ENCODE results near the gene LSG1.

Gene LSG1

GRCh38 chr3:194688200-194688740 lies 16.3 kb upstream of the LSG1 start:
- no peak for DNase-seq (ENCODE audit: low read depth)
- H3K4me3 ChIP-seq (ENCODE audit: low read depth, low read length), result peak overlapping the region; percentile 74

- H3K4me3 ChIP-seq (ENCODE audit: low read depth, low read length), result peak overlapping the region; percentile 74
- DNase-seq (ENCODE audit: low read depth), result no peak
These were observed 15.7 kb upstream of the LSG1 start for GRCh38 chr3:194687638-194688199.

GRCh38 chr3:194686816-194687637 lies 15.0 kb upstream of the LSG1 start:
- H3K4me3 ChIP-seq (ENCODE audit: low read depth, low read length), result peak overlapping the region; percentile 74
- no peak for DNase-seq (ENCODE audit: low read depth)

GRCh38 chr3:194686414-194686815 lies 14.4 kb upstream of the LSG1 start:
- H3K4me3 ChIP-seq (ENCODE audit: low read depth, low read length), result peak overlapping the region; percentile 74
- no peak for DNase-seq (ENCODE audit: low read depth)

- peak within 1 kb of the TSS; percentile 74 for H3K4me3 ChIP-seq (ENCODE audit: low read depth, low read length)
- peak; percentile 87 for DNase-seq (ENCODE audit: low read depth)
These were observed 13.9 kb upstream of the LSG1 start, which contains the start of gene FAM43A for GRCh38 chr3:194685718-194686413. Gene FAM43A, plus strand, starts transcription at chr3:194685883. Its CDS starts 944 bp downstream, at chr3:194686827.

- H3K4me3 ChIP-seq (ENCODE audit: low read depth, low read length), result peak overlapping the region; percentile 74
These were observed 13.2 kb upstream of the LSG1 start for GRCh38 chr3:194685065-194685717.

GRCh38 chr3:194683380-194683779 lies 11.4 kb upstream of the LSG1 start:
- H3K4me3 ChIP-seq (ENCODE audit: low read depth, low read length), result no peak overlapping the region
- DNase-seq (ENCODE audit: low read depth), result no peak

More at GRCh38 chr3:194685065-194685717, 13.2 kb upstream of the LSG1 start:
- DNase-seq (ENCODE audit: low read depth), result no peak

GRCh38 chr3:194682694-194683310 lies 10.8 kb upstream of the LSG1 start:
- no peak overlapping the region for H3K4me3 ChIP-seq (ENCODE audit: low read depth, low read length)
- DNase-seq (ENCODE audit: low read depth), result peak; percentile 67

GRCh38 chr3:194682189-194682693 lies 10.2 kb upstream of the LSG1 start:
- DNase-seq (ENCODE audit: low read depth), result no peak
- H3K4me3 ChIP-seq (ENCODE audit: low read depth, low read length), result no peak overlapping the region

GRCh38 chr3:194680888-194681615 lies 9.1 kb upstream of the LSG1 start:
- H3K4me3 ChIP-seq (ENCODE audit: low read depth, low read length), result no peak overlapping the region
- DNase-seq (ENCODE audit: low read depth), result no peak

GRCh38 chr3:194676471-194676870 lies 4.5 kb upstream of the LSG1 start:
- DNase-seq (ENCODE audit: low read depth), result no peak
- H3K4me3 ChIP-seq (ENCODE audit: low read depth, low read length), result no peak overlapping the region

- no peak overlapping the region for H3K4me3 ChIP-seq (ENCODE audit: low read depth, low read length)
- no peak for DNase-seq (ENCODE audit: low read depth)
These were observed 3.7 kb upstream of the LSG1 start for GRCh38 chr3:194675680-194676079.

GRCh38 chr3:194675081-194675640 lies 3.2 kb upstream of the LSG1 start:
- DNase-seq (ENCODE audit: low read depth), result no peak
- no peak overlapping the region for H3K4me3 ChIP-seq (ENCODE audit: low read depth, low read length)

GRCh38 chr3:194673761-194674160 lies 1.8 kb upstream of the LSG1 start:
- no peak overlapping the region for H3K4me3 ChIP-seq (ENCODE audit: low read depth, low read length)
- DNase-seq (ENCODE audit: low read depth), result no peak

GRCh38 chr3:194672876-194673275 lies 885 bp upstream of the LSG1 start:
- DNase-seq (ENCODE audit: low read depth), result no peak
- H3K4me3 ChIP-seq (ENCODE audit: low read depth, low read length), result peak overlapping the region; percentile 93

- DNase-seq (ENCODE audit: low read depth), result no peak
- H3K4me3 ChIP-seq (ENCODE audit: low read depth, low read length), result peak overlapping the region; percentile 93
These were observed 486 bp downstream of the LSG1 start for GRCh38 chr3:194671511-194671899.

- no peak overlapping the region for H3K4me3 ChIP-seq (ENCODE audit: low read depth, low read length)
- no peak for DNase-seq (ENCODE audit: low read depth)
These were observed 4.6 kb downstream of the LSG1 start for GRCh38 chr3:194667363-194667762.

GRCh38 chr3:194664857-194665256 lies 7.1 kb downstream of the LSG1 start:
- no peak for DNase-seq (ENCODE audit: low read depth)
- no peak overlapping the region for H3K4me3 ChIP-seq (ENCODE audit: low read depth, low read length)

Measured in skeletal muscle cell (primary cell).